ENCODE measurements around the gene PRRG2.

DNA sequence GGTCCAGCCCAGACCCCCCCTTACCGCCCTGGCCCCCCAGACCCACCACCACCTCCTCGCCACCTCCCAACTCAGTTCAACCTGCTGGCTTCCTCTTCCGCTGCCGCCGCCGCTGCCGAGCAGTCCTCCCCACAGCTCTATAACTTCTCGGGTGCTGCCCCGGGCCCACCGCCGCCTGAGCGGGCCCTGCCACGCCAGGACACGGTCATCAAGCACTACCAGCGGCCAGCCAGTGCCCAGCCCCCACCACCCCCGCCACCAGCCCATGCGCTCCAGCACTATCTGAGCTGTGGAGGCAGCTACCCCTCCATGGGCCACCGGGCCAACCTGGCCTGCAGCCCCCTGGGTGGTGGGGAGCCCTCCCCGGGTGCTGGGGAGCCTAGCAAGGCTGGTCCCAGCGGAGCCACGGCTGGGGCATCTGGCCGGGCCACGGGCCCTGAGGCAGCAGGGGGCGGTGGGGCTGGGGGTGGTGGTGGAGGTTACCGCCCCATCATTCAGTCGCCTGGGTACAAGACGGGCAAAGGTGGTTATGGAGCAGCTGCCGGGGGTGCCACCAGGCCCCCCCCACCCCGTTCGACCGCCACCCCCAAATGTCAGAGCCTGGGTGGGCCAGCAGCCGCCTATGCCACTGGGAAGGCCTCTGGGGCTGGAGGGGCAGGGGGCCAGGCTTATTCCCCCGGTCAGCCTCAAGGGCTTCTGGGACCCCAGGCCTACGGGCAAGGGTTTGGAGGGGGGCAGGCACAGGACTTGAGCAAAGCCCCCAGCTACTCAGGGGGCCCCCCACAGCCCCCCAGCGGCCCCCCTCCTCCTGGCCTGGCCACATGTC is 14.1 kb downstream of the PRRG2 start:
- no peak for TF ChIP-seq REST (IDR thresholded peaks at IDR 0.05; ENCODE audit: low read depth)
- no peak for TF ChIP-seq EGR1 (IDR thresholded peaks at IDR 0.05)
- TF ChIP-seq TCF12 (IDR thresholded peaks at IDR 0.05; ENCODE audit: low read depth): no peak
- TF ChIP-seq, protein P1, sequence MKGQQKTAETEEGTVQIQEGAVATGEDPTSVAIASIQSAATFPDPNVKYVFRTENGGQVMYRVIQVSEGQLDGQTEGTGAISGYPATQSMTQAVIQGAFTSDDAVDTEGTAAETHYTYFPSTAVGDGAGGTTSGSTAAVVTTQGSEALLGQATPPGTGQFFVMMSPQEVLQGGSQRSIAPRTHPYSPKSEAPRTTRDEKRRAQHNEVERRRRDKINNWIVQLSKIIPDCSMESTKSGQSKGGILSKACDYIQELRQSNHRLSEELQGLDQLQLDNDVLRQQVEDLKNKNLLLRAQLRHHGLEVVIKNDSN (IDR thresholded peaks at IDR 0.05): no peak
- no peak for TF ChIP-seq EP300 (IDR thresholded peaks at IDR 0.05; ENCODE audit: borderline replicate concordance)
- no peak for TF ChIP-seq TAF1 (IDR thresholded peaks at IDR 0.05; ENCODE audit: low read depth)
- TF ChIP-seq CREB1 (IDR thresholded peaks at IDR 0.05; ENCODE audit: low read depth): no peak
- TF ChIP-seq, protein P2, sequence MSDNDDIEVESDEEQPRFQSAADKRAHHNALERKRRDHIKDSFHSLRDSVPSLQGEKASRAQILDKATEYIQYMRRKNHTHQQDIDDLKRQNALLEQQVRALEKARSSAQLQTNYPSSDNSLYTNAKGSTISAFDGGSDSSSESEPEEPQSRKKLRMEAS (IDR thresholded peaks at IDR 0.05): no peak
- TF ChIP-seq ZBTB7A (IDR thresholded peaks at IDR 0.05; ENCODE audit: low read depth): no peak
- no peak for TF ChIP-seq RAD21 (IDR thresholded peaks at IDR 0.05; ENCODE audit: low read depth)
- no peak for TF ChIP-seq CEBPB (IDR thresholded peaks at IDR 0.05)
- no peak for TF ChIP-seq FOXM1 (IDR thresholded peaks at IDR 0.05; ENCODE audit: borderline replicate concordance, low read depth)
